ENCODE data around the gene RASEF. TPM values are rescaled to one million over a fixed set of nuclear protein-coding genes. Genes with fewer than 3 reads are reported as not detected.

The RASEF gene
- total RNA-seq, 4 donors from 2014 or later: 3.4 to 6.2 (median 4.8) TPM

- no peaks in the 10 kb centered on the region for H3K36me3 ChIP-seq
- no peaks in the 10 kb centered on the region for H3K27me3 ChIP-seq
- 80% methylated on average over 3 of the region's 3 CpGs for WGBS
- peaks cover 3% of the 10 kb centered on the region for H3K9me3 ChIP-seq
- TF ChIP-seq, protein P1, sequence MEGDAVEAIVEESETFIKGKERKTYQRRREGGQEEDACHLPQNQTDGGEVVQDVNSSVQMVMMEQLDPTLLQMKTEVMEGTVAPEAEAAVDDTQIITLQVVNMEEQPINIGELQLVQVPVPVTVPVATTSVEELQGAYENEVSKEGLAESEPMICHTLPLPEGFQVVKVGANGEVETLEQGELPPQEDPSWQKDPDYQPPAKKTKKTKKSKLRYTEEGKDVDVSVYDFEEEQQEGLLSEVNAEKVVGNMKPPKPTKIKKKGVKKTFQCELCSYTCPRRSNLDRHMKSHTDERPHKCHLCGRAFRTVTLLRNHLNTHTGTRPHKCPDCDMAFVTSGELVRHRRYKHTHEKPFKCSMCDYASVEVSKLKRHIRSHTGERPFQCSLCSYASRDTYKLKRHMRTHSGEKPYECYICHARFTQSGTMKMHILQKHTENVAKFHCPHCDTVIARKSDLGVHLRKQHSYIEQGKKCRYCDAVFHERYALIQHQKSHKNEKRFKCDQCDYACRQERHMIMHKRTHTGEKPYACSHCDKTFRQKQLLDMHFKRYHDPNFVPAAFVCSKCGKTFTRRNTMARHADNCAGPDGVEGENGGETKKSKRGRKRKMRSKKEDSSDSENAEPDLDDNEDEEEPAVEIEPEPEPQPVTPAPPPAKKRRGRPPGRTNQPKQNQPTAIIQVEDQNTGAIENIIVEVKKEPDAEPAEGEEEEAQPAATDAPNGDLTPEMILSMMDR (IDR thresholded peaks at IDR 0.05): no peak
- TF ChIP-seq POLR2AphosphoS5 (IDR thresholded peaks at IDR 0.05) (no peak), EP300 (IDR thresholded peaks at IDR 0.05) (no peak), POLR2A (IDR thresholded peaks at IDR 0.05) (no peak)
- no peak for DNase-seq (ENCODE audit: low spot score in 2 of 2)
- H3K4me3 ChIP-seq: no peak overlapping the region
- peaks cover 3% of the 10 kb centered on the region for H3K4me1 ChIP-seq
- H3K27ac ChIP-seq: no peak overlapping the region
Measured at GRCh38 chr9:83013867-83014605, 48.9 kb downstream of the RASEF start.

DNA sequence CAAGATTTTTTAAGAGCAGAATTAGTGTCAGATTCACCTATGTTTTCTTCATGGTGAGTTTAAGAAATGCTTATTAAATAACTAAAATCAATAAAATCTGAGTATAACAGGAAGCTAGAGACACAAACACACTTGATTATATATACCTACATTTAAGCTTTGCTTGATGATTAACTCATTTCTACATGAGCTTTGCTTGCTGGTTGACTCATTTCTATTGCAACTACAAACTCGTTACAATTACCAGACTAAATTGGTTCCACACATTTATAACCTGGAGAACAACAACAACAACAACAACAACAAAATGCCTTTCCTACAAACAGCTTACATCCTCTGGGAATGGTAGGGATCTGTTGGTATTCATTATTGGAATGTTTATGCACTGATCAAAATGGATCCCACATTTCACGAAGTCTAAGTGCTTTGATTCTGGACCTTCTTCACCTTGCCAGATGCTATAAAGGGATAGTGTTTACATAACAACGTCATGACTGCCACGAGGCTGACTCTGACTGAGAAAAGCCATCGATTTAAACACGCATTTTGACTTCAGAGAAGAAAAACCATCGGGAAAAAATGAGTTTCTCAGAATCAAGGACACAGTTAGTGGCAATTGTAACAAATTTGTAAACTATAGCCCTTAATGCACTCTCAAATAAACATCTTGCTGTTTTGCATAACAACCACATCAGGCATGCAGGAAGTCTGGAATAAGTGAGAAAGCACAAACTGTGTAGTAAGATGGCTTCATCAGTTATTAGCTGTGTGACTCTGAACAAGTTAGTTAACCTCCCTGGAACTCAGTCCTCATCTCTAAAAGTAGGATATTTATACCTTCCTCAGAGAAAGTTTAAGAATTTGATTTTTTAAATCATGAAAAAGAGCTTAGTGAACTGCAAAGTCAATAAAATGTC is 49.8 kb downstream of the RASEF start:
- Histone ChIP-seq H3K36me3 (no peaks in the 10 kb centered on the region), H3K27ac (no peak overlapping the region), H3K4me3 (no peak overlapping the region), H3K27me3 (no peaks in the 10 kb centered on the region), H3K9me3 (peaks cover 3% of the 10 kb centered on the region), H3K4me1 (peaks cover 3% of the 10 kb centered on the region)
- TF ChIP-seq, protein P1 (IDR thresholded peaks at IDR 0.05): no peak
- no peak for TF ChIP-seq POLR2AphosphoS5 (IDR thresholded peaks at IDR 0.05)
- TF ChIP-seq POLR2A (IDR thresholded peaks at IDR 0.05): no peak
- TF ChIP-seq EP300 (IDR thresholded peaks at IDR 0.05): no peak
- DNase-seq (ENCODE audit: low spot score in 2 of 2): no peak
- 40% methylated on average over 7 of the region's 7 CpGs for WGBS

DNA sequence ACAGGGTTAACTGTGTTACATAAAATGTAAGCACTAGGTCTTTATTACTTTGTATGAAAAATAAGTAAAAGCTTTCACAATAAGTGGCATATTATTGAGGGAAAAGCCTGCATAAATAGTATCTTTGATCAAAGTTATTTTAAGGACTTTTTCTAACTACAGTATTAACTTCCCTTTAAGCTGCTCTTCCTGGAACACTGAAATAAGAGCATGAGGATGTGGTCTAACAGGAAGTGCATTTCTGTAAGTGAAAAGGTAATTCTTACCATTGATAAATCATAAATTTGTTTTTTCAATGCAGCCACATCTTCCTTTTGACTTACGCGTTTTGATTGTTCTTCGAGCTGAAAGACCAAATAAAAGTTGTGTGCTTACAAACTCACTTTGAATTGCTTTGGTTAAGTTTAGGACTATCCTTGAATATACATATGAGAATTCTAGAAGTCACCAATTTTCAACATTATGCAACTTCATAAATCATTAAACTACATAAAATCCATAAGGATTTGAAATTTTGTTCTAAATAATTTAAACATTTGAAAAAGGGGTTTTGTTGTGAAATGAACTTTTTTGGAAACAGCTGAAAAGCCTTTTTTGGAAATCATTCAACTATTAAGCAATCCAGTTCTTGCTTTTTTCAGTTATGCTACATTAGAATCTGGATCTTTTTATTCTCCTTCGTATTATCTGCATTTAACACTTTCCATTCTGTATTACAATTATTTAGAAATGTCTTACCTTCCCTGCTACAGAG is 50.6 kb downstream of the RASEF start:
- H3K4me3 ChIP-seq: no peak overlapping the region
- no peaks in the 10 kb centered on the region for H3K27me3 ChIP-seq
- no peak for TF ChIP-seq POLR2AphosphoS5 (IDR thresholded peaks at IDR 0.05)
- TF ChIP-seq EP300 (IDR thresholded peaks at IDR 0.05): no peak
- no peak for TF ChIP-seq POLR2A (IDR thresholded peaks at IDR 0.05)
- DNase-seq (ENCODE audit: low spot score in 2 of 2): no peak
- H3K27ac ChIP-seq: no peak overlapping the region
- H3K9me3 ChIP-seq: no peaks in the 10 kb centered on the region
- no peaks in the 10 kb centered on the region for H3K36me3 ChIP-seq
- peaks cover 3% of the 10 kb centered on the region for H3K4me1 ChIP-seq
- WGBS: 25% methylated on average over 4 of the region's 4 CpGs

DNA sequence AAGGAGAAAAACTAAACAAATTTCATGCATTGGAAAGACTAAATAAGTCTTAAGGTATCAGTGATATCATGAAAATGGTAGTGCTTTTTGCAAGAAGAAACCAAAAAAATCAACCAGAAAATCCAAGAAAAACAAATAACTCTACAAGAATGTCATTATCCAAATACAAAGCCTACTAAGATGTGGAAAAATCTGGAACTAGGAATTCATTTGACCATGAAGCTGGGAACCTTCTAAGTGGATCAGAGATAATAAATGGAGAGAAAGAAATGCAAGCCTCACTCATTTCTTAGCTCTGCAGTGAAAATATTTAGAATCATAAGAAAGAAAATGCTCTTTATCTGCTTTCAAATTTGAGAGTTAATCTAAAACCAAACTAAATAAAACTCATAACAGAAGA is 51.3 kb downstream of the RASEF start:
- no peak for TF ChIP-seq POLR2AphosphoS5 (IDR thresholded peaks at IDR 0.05)
- TF ChIP-seq, protein P1 (IDR thresholded peaks at IDR 0.05): no peak
- no peak for TF ChIP-seq EP300 (IDR thresholded peaks at IDR 0.05)
- no peak for TF ChIP-seq POLR2A (IDR thresholded peaks at IDR 0.05)
- no peak overlapping the region for H3K27ac ChIP-seq
- H3K9me3 ChIP-seq: no peaks in the 10 kb centered on the region
- H3K36me3 ChIP-seq: no peaks in the 10 kb centered on the region
- no peaks in the 10 kb centered on the region for H3K27me3 ChIP-seq
- no peak overlapping the region for H3K4me3 ChIP-seq
- no peak for DNase-seq (ENCODE audit: low spot score in 2 of 2)
- H3K4me1 ChIP-seq: peaks cover 3% of the 10 kb centered on the region

DNA sequence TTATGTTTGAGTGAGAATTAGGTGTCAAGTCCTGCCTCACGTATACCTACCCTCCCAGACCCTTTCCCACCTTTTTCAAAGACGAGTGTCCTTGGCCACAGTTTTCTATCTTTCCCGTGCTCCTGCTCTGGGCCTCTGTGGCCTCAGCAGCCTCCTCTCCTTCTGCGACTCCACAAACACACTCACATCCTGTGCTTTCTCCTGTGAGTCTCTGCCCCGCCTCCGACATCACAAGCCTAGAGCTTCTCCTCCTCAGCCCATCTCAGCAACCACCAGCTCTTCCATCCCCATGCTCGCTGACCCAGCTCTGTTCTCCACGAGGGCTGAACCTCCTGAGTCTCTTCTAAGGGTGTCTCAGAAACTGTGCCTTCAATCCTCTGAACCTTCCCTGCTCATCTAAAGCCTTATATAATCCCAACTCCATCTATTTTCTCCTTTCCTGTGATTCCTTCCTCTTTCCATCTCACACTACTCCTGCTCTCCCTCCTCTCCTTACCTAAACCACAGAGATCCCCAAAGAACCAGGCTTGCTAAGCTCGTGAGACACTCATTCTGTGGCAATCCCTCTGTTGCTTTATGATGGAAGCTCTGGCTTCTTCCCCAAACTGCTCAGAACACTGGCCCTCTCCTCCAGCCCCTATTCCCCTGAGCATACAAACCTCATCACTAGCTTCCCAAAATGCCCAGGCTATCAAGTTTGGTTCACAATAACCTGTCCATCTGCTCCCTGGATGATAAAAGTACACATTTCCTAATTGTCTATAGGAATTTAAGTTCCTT is 55.2 kb downstream of the RASEF start:
- H3K27ac ChIP-seq: no peak overlapping the region
- H3K4me1 ChIP-seq: no peaks in the 10 kb centered on the region
- H3K36me3 ChIP-seq: no peaks in the 10 kb centered on the region
- H3K27me3 ChIP-seq: no peaks in the 10 kb centered on the region
- WGBS: 89% methylated on average over 9 of the region's 9 CpGs
- H3K4me3 ChIP-seq: no peak overlapping the region
- no peaks in the 10 kb centered on the region for H3K9me3 ChIP-seq
- DNase-seq (ENCODE audit: low spot score in 2 of 2): no peak
- TF ChIP-seq POLR2A (IDR thresholded peaks at IDR 0.05) (no peak), POLR2AphosphoS5 (IDR thresholded peaks at IDR 0.05) (no peak), EP300 (IDR thresholded peaks at IDR 0.05) (no peak)
- TF ChIP-seq, protein P1 (IDR thresholded peaks at IDR 0.05): no peak

Measured in suprapubic skin (tissue), 4 donors.